ENCODE data around the gene GNGT2. TPM values are rescaled to one million over a fixed set of nuclear protein-coding genes. Genes with fewer than 3 reads are reported as not detected.

Gene GNGT2
- polyA plus RNA-seq, 6 donors from 2014 or later = 4.5 to 16.0 (median 11.3) TPM

DNA sequence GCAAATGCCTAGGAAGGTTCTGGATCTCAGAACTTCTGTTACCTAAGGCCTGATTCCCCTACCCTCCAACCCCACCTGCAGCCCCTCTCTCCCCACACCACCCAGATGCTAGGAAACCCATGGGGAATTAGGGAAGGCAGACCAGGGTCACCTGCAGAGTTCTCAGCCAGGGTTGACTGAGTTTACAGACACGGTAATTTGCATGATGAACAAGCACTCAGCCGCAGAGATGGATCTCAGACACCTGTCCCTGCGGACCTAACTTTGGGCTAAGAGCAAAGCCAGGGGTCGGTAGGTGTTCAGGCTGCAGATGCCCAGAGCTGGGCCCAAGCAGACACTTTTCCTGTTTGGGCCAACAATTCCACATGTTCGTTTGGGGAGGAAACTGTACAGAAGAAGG is 3.0 kb upstream of the GNGT2 start:
- Mint-ChIP-seq H3K4me1 (peaks cover 79 to 94% (median 92%) of the 10 kb centered on the region in 3 donors), H3K27me3 (no peaks in the 10 kb centered on the region), H3K27ac (peak overlapping the region; percentile 4 to 97 (median 82)), H3K4me3 (peak overlapping the region; percentile 76 to 93 (median 84)), H3K36me3 (no peaks in the 10 kb centered on the region), H3K9me3 (no peaks in the 10 kb centered on the region)
- DNase-seq (peak; percentile 41), ATAC-seq (ENCODE audit: low read depth in 2 of 2) (peak; percentile 18 to 20)

DNA sequence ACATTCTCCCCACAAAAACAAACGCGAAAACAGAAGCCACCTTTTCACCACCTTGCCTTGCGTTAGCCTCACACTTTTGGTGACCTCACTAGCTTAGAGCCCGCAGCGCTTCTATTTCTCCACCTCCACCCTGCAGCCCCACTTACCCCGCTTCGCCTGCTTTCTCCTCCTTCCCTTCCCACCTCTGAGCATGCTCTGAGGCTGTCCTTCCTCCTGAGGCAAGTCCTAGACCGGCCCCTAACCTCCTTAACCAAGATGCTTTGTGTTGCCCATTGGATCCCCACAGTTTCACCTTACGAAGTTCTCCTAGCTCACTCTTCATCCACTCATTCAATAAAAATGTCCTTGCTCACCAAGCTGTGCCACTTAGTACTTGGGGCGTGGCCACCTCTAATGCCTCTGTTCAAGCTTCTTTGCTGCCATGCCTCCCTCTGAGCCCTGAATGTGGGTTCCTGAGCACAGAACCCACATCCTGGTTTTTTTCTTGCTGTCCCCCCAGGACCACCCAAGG is 1.3 kb downstream of the GNGT2 start:
- Mint-ChIP-seq H3K27me3 (no peaks in the 10 kb centered on the region), H3K4me1 (peaks cover 53 to 68% (median 63%) of the 10 kb centered on the region in 3 donors), H3K27ac (peak overlapping the region in 4 of 6 donors; percentile 57 to 95 (median 92)), H3K36me3 (no peaks in the 10 kb centered on the region), H3K4me3 (peak overlapping the region in 7 of 8 donors; percentile 33 to 93 (median 91)), H3K9me3 (no peaks in the 10 kb centered on the region)
- DNase-seq (no peak), ATAC-seq (ENCODE audit: low read depth in 2 of 2) (no peak)

DNA sequence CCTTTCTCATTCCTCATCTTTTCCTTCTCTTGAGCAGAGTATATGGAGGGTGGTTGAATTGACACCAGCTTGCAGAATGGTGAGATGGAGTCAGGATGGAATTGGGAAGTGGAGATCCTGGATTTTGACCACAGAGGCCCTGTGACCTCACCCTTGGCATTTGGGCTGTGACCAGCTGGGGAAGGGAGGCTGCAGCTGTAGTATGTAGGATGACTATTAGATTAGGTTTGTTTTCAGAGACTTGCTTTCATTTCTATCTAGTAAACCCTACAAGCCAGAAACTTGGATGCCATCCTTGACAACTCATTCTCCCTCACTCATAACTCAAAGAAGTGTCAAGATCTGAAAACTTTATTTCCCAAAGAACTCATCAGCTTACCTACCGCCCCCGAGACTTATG is 5.9 kb downstream of the GNGT2 start:
- DNase-seq (no peak), ATAC-seq (ENCODE audit: low read depth in 2 of 2) (no peak)
- H3K27me3 Mint-ChIP-seq = no peaks in the 10 kb centered on the region
- H3K36me3 Mint-ChIP-seq = no peaks in the 10 kb centered on the region
- H3K4me3 Mint-ChIP-seq = no peak overlapping the region
- H3K4me1 Mint-ChIP-seq = peaks cover 18 to 31% (median 19%) of the 10 kb centered on the region in 3 donors
- peak overlapping the region in 1 of 6 donors; percentile 85 for H3K27ac Mint-ChIP-seq
- H3K9me3 Mint-ChIP-seq = no peaks in the 10 kb centered on the region

DNA sequence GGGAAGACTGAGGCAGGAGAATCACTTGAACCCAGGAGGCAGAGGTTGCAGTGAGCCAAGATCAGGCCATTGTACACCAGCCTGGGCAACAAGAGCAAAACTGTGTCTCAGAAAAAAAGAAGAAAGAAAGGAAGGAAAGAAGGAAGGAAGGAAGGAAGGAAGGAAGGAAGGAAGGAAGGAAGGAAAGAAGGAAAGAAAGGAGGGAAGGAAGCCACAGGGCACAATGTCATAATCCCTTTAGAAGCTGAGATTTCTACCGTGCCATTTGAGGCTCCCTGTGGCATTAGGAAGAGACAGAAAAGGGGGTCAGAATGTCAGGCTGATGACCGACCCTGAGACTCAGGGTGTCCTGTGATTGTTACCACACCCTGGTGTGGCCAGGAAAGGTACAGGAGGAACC is 6.6 kb downstream of the GNGT2 start:
- no peak overlapping the region for H3K27ac Mint-ChIP-seq
- no peak overlapping the region for H3K4me3 Mint-ChIP-seq
- H3K9me3 Mint-ChIP-seq = no peaks in the 10 kb centered on the region
- H3K4me1 Mint-ChIP-seq = peaks cover 11 to 24% (median 12%) of the 10 kb centered on the region in 3 donors
- no peaks in the 10 kb centered on the region for H3K27me3 Mint-ChIP-seq
- no peak for ATAC-seq (ENCODE audit: low read depth in 2 of 2)
- no peak for DNase-seq
- H3K36me3 Mint-ChIP-seq = no peaks in the 10 kb centered on the region

DNA sequence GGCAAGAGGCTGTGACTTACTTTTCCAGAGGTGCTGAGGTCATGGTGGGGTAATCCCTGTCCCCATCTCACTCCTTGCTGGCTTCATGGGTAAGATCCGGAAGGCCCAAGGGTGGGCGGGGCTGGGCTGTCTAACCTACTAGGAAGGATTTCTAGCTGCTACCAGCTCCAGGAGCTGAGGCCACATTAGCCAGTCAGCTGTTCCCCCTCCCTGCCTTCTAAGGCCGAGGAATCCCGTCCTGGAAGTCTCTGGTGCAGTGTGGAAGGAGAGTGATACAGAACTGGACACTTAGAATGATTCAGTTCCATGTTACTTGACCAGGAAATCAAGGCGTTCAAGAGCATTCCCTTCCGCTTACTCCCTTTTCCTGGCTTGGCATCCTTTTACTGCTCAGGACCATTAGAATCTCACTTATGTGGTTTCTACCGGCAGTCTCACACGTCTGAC is 8.9 kb downstream of the GNGT2 start:
- no peak for DNase-seq
- no peaks in the 10 kb centered on the region for H3K36me3 Mint-ChIP-seq
- no peak overlapping the region for H3K4me3 Mint-ChIP-seq
- no peak for ATAC-seq (ENCODE audit: low read depth in 2 of 2)
- no peak overlapping the region for H3K27ac Mint-ChIP-seq
- no peaks in the 10 kb centered on the region for H3K27me3 Mint-ChIP-seq
- no peaks in the 10 kb centered on the region for H3K9me3 Mint-ChIP-seq
- H3K4me1 Mint-ChIP-seq = peaks cover 4 to 22% (median 6%) of the 10 kb centered on the region in 3 donors

DNA sequence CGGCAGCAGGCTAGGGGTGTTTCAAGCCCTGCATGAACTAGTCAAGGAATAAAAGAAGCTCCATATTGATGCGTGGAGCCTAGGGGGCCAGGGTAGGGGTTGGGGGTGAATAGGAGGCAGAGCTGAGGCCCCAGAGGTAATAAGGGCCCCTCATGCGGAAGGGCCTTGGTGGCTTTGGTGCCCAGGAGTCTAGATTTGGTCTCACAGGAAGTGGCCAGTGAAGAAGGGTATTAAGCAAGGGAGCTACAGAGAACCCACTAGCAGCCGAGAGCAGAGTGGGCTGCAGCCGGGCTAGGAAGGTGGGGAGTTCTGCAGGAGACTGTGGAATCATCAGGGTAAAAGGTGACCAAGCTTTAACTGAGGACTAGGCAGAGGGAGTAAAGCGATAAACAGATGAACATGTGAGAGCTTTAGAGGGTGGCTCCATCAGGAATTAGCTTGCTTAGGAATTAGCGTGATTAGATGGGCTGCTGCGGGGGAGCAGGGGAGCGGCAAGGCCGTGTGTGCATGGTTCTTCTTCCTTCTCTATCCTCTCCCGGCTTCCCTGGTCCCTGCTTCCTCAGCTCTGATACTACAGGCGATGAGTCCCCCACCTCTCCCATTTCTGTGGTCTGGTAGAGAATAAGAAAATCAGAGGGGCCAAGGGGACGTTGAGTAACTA is 9.8 kb downstream of the GNGT2 start:
- Mint-ChIP-seq H3K4me3 (no peak overlapping the region), H3K4me1 (peaks cover 4 to 22% (median 6%) of the 10 kb centered on the region in 3 donors), H3K27me3 (no peaks in the 10 kb centered on the region), H3K27ac (peak overlapping the region in 1 of 6 donors; percentile 40), H3K9me3 (no peaks in the 10 kb centered on the region), H3K36me3 (no peaks in the 10 kb centered on the region)
- DNase-seq = no peak
- no peak for ATAC-seq (ENCODE audit: low read depth in 2 of 2)

DNA sequence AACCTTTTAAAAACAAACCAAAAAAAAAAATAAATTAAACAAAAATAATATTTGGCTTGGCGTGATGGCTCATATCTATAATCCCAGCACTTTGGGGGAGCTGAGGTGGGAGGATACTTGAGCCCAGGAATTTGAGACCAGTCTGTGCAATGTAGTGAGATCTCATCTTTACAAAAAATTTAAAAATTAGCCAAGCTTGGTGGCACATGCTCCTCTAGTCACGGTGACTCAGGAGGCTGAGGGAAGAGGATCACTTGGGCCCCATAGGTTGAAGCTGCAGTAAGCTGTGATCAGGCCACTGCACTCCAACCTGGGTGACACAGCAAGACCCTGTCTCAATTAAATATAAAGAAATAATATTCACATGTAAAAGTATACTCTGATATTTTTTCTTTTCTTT is 12.2 kb downstream of the GNGT2 start:
- no peaks in the 10 kb centered on the region for H3K9me3 Mint-ChIP-seq
- H3K27me3 Mint-ChIP-seq = no peaks in the 10 kb centered on the region
- no peak overlapping the region for H3K4me3 Mint-ChIP-seq
- H3K4me1 Mint-ChIP-seq = peaks cover 13 to 19% (median 15%) of the 10 kb centered on the region in 3 donors
- no peaks in the 10 kb centered on the region for H3K36me3 Mint-ChIP-seq
- DNase-seq (no peak), ATAC-seq (ENCODE audit: low read depth in 2 of 2) (no peak)
- no peak overlapping the region for H3K27ac Mint-ChIP-seq

DNA sequence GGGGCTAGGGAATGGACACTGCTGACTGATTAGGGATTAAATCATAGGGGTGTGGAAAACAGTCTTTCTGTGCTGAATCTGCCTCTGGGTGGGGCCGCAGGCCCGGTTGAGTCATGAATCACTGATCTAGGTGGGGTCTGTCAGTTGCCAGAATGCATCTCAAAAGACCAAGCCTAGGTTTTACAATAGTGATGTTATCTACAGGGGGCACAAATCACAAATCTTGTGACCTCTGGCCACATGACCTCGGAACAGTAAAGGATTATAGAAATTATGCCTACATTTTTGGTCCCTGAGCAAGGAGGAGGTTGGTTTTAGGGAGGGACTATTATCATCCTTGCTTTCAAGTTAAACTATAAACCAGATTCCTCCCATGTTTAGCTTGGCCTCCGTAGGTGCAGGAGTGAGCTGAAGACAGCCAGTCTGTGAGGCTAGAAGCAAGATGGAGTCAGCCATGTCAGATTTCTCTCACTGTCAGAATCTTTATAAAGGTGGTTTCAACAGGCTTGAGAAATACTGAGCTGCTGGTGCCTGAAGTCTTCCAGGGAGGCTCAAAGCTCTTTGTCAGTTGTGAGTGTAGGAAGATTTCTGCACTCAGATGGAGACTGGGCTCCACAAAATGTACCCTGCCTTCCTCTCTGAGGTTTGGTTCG is 12.9 kb downstream of the GNGT2 start:
- ATAC-seq (ENCODE audit: low read depth in 2 of 2) = no peak
- Mint-ChIP-seq H3K9me3 (peaks cover 0 to 3% (median 0%) of the 10 kb centered on the region in 7 donors), H3K4me1 (peaks cover 18 to 26% (median 23%) of the 10 kb centered on the region in 3 donors), H3K27ac (no peak overlapping the region), H3K36me3 (no peaks in the 10 kb centered on the region), H3K27me3 (no peaks in the 10 kb centered on the region), H3K4me3 (no peak overlapping the region)
- no peak for DNase-seq

DNA sequence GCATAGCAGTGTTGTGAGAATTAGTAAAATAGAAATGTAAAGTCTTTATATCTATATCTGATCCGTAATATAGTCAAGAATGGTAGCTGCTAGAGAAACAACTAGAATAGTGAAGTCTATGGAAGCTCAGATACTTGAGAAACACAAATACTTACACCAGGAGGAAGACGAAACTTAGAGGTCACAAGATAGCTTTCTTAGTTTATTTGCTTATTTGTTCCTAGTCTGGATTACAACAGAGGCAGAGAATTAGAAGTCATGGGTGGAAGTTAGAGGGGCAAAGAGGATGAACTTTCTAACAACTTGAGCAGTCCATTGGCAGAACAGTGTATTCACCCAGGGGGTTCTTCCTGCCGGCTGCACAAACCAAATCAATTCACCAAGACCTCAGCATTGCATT is 13.9 kb downstream of the GNGT2 start:
- DNase-seq (no peak), ATAC-seq (ENCODE audit: low read depth in 2 of 2) (no peak)
- Mint-ChIP-seq H3K36me3 (no peaks in the 10 kb centered on the region), H3K27me3 (no peaks in the 10 kb centered on the region), H3K27ac (peak overlapping the region in 1 of 6 donors; percentile 4), H3K9me3 (peaks cover 0 to 4% (median 0%) of the 10 kb centered on the region in 7 donors), H3K4me1 (peaks cover 28 to 33% (median 32%) of the 10 kb centered on the region in 3 donors), H3K4me3 (no peak overlapping the region)

DNA sequence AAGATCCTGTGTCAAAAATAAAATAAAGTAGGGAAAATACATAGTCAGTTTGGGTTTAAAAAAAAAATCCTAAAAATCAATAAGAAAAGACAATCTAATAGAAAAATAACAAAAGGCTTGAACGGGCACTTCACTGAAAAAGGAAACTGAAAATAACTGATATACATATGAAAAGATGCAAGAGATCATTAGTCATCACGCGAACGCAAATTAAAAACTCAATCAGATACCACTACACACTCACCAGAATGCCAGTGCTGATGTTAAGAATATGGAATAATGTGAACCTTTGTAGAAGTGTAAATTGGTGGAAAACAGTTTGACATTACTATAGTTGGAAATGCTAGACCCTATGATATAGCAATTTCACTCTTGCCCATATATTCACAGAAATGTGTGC is 14.6 kb downstream of the GNGT2 start:
- no peak for ATAC-seq (ENCODE audit: low read depth in 2 of 2)
- no peaks in the 10 kb centered on the region for H3K36me3 Mint-ChIP-seq
- H3K4me1 Mint-ChIP-seq = peaks cover 28 to 37% (median 33%) of the 10 kb centered on the region in 3 donors
- DNase-seq = no peak
- peak overlapping the region in 2 of 6 donors; percentile 7 to 57 for H3K27ac Mint-ChIP-seq
- no peaks in the 10 kb centered on the region for H3K27me3 Mint-ChIP-seq
- peaks cover 0 to 4% (median 0%) of the 10 kb centered on the region in 7 donors for H3K9me3 Mint-ChIP-seq
- H3K4me3 Mint-ChIP-seq = no peak overlapping the region

DNA sequence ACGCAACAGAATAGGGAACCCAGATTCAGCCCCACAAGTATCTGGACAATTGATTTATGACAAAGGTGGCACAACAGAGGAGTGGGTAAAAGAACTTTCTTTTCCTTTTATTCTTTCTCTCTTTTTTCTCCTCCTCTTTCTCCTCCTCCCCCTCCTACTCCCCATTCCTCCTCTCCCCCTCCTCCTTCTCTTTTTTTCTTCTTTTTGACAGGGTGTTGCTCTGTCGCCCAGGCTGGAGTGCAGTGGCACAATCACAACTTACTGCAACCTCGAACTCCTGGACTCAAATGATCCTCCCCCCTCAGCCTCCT is 16.1 kb downstream of the GNGT2 start:
- H3K27ac Mint-ChIP-seq = peak overlapping the region in 5 of 6 donors; percentile 22 to 100 (median 95)
- H3K4me1 Mint-ChIP-seq = peaks cover 28 to 40% (median 33%) of the 10 kb centered on the region in 3 donors
- H3K27me3 Mint-ChIP-seq = no peaks in the 10 kb centered on the region
- no peaks in the 10 kb centered on the region for H3K36me3 Mint-ChIP-seq
- DNase-seq = no peak
- ATAC-seq (ENCODE audit: low read depth in 2 of 2) = no peak
- peaks cover 0 to 4% (median 0%) of the 10 kb centered on the region in 7 donors for H3K9me3 Mint-ChIP-seq
- H3K4me3 Mint-ChIP-seq = peak overlapping the region; percentile 23 to 96 (median 92)

DNA sequence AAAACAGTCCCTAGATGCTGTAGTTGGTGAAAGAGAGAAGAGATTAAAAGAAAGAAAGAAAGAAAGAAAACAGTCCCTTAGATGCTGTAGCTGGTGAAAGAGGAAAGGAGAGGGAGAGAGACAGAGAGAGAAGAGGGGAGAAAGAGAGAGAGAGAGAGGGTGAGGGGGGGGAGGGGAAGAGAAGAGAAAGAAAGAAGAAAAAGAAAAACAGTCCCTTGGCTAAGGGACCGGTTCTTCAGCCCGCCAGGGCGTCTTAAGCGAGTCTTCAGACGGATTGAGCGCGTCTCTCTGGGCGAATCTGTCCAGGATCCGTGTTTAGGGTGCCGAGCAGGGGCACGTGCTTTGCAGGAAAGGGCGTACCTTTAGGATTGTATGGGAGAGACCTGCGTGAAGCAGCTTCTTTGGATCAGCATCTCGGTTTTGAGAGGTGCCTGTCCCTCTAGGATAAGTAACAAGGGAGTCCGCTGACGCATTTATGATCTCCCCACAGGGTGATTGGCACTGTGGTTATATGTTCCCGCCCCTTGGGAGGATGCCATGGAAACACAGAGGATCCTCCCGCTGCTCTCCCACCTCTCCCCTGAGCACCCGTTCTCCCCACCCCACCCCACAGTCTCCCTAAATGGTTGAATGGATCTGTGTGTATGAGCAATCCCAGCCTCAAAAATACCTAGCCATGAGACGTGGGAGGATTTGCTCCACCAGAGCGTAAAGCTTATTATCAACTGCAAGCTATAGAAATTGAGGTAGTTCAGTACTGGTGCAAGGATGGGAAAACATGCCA is 16.7 kb downstream of the GNGT2 start:
- peaks cover 28 to 40% (median 33%) of the 10 kb centered on the region in 3 donors for H3K4me1 Mint-ChIP-seq
- peaks cover 0 to 4% (median 0%) of the 10 kb centered on the region in 7 donors for H3K9me3 Mint-ChIP-seq
- H3K27me3 Mint-ChIP-seq = no peaks in the 10 kb centered on the region
- ATAC-seq (ENCODE audit: low read depth in 2 of 2) (peak; percentile 24 to 33), DNase-seq (peak; percentile 63)
- H3K4me3 Mint-ChIP-seq = peak overlapping the region; percentile 78 to 98 (median 94)
- peak overlapping the region; percentile 93 to 100 (median 98) for H3K27ac Mint-ChIP-seq
- H3K36me3 Mint-ChIP-seq = no peaks in the 10 kb centered on the region

Measured in naive B cell (primary cell).